RWPE2 (cell line): ENCODE results near the gene TAF5L.

Experiments
- ATAC-seq: fragments of 200-7000 bp; cut with Tn5 transposase; 3 replicates; pipeline ENCODE4 v1.9.1; 2021; ENCODE audit warnings: low read depth
- DNase-seq: peaks from one replicate; pipeline ENCODE4 v3.0.0-alpha.2; 2020; ENCODE audit warnings: low spot score
- H3K27ac ChIP-seq: fragments of 450-650 bp; 2 replicates; pipeline ENCODE4 v1.5.1; 2017; ENCODE audit warnings: mild to moderate bottlenecking; ENCODE audit not compliant: poor library complexity, severe bottlenecking
- H3K27me3 ChIP-seq: fragments of 250-450 bp; sonication (Bioruptor Pico); 2 replicates; pipeline ENCODE4 v1.5.1; 2021; ENCODE audit warnings: mild to moderate bottlenecking, moderate library complexity; ENCODE audit not compliant: insufficient read depth, poor library complexity, severe bottlenecking
- H3K36me3 ChIP-seq: fragments of 250-450 bp; sonication (Bioruptor Pico); 2 replicates; pipeline ENCODE4 v1.5.1; 2020; ENCODE audit warnings: low read depth, mild to moderate bottlenecking, moderate library complexity
- H3K4me1 ChIP-seq: fragments of 250-450 bp; sonication (Bioruptor Pico); 2 replicates; pipeline ENCODE4 v1.5.1; 2021; ENCODE audit warnings: mild to moderate bottlenecking, moderate library complexity; ENCODE audit not compliant: insufficient read depth, poor library complexity, severe bottlenecking
- H3K4me3 ChIP-seq: fragments of 250-450 bp; sonication (Bioruptor Pico); 2 replicates; pipeline ENCODE4 v1.5.1; 2021; ENCODE audit warnings: mild to moderate bottlenecking, moderate library complexity; ENCODE audit not compliant: severe bottlenecking
- H3K9me3 ChIP-seq: fragments of 250-450 bp; sonication (Bioruptor Pico); 2 replicates; pipeline ENCODE4 v1.5.1; 2021; ENCODE audit warnings: mild to moderate bottlenecking, moderate library complexity; ENCODE audit not compliant: severe bottlenecking
- CTCF ChIP-seq: fragments of 450-650 bp; IDR thresholded peaks from one replicate; pipeline ENCODE4 v1.5.1; 2017; ENCODE audit warnings: mild to moderate bottlenecking, moderate library complexity; ENCODE audit not compliant: poor library complexity, severe bottlenecking

Gene TAF5L

GRCh38 chr1:229614701-229615100 lies 11.2 kb downstream of the TAF5L start:
- no peak overlapping the region for H3K27ac ChIP-seq
- no peak for TF ChIP-seq CTCF
- ATAC-seq (no peak), DNase-seq (no peak)
- no peaks in the 10 kb centered on the region for H3K9me3 ChIP-seq
- H3K36me3 ChIP-seq, result peaks cover under 1% of the 10 kb centered on the region
- no peak overlapping the region for H3K4me3 ChIP-seq
- no peaks in the 10 kb centered on the region for H3K27me3 ChIP-seq
- H3K4me1 ChIP-seq, result no peaks in the 10 kb centered on the region

- no peak overlapping the region for H3K4me3 ChIP-seq
- no peaks in the 10 kb centered on the region for H3K4me1 ChIP-seq
- no peaks in the 10 kb centered on the region for H3K9me3 ChIP-seq
- H3K27me3 ChIP-seq, result no peaks in the 10 kb centered on the region
- H3K36me3 ChIP-seq, result peaks cover 7% of the 10 kb centered on the region
- DNase-seq, result no peak
- TF ChIP-seq CTCF, result no peak
- ATAC-seq, result no peak
- H3K27ac ChIP-seq, result no peak overlapping the region
These were observed 12.0 kb downstream of the TAF5L start for GRCh38 chr1:229613938-229614337.

- H3K4me1 ChIP-seq, result no peaks in the 10 kb centered on the region
- H3K27ac ChIP-seq, result no peak overlapping the region
- no peaks in the 10 kb centered on the region for H3K27me3 ChIP-seq
- no peak for ATAC-seq
- H3K36me3 ChIP-seq, result peaks cover 11% of the 10 kb centered on the region
- DNase-seq, result no peak
- H3K4me3 ChIP-seq, result no peak overlapping the region
- no peak for TF ChIP-seq CTCF
- no peaks in the 10 kb centered on the region for H3K9me3 ChIP-seq
These were observed 17.3 kb downstream of the TAF5L start for GRCh38 chr1:229608590-229608989.

GRCh38 chr1:229607370-229607769 lies 18.6 kb downstream of the TAF5L start:
- DNase-seq, result no peak

More at GRCh38 chr1:229607370-229607769, 18.6 kb downstream of the TAF5L start:
- Histone ChIP-seq H3K4me1 (no peaks in the 10 kb centered on the region), H3K36me3 (peaks cover 11% of the 10 kb centered on the region), H3K4me3 (no peak overlapping the region), H3K27ac (no peak overlapping the region), H3K9me3 (no peaks in the 10 kb centered on the region), H3K27me3 (no peaks in the 10 kb centered on the region)
- no peak for TF ChIP-seq CTCF
- ATAC-seq, result no peak
